HEK293T (cell line): ENCODE data around the gene DBET.
"Not testable (repeated sequence)": the region's sequence is repeated elsewhere in the genome, so short reads cannot be mapped to it uniquely, and the experiment has no call there.

ENCODE experiments used
- CTCF ChIA-PET: fragments of 350-600 bp; formaldehyde crosslinking; extraction: SDS; loops from one replicate; lab custom pipeline; 2021; ENCODE audit warnings: antibody characterized with exemption, inconsistent platforms; lab: Yijun Ruan, JAX
- POLR2A ChIA-PET: fragments of 350-600 bp; formaldehyde crosslinking; extraction: SDS; loops from one replicate; lab custom pipeline; 2020; ENCODE audit warnings: antibody characterized with exemption, inconsistent platforms; lab: Yijun Ruan, JAX
- DNase-seq: peaks from one replicate; pipeline ENCODE4 v3.0.0; 2012; ENCODE audit warnings: mixed read lengths; ENCODE audit errors: extremely low spot score
- ARNT ChIP-seq: fragments of 450-650 bp; IDR thresholded peaks from 2 replicates; pipeline ENCODE4 v1.6.1; 2017; ENCODE audit warnings: mild to moderate bottlenecking
- BHLHE40 ChIP-seq: fragments of 450-650 bp; IDR thresholded peaks from 2 replicates; pipeline ENCODE4 v1.6.1; 2016; ENCODE audit warnings: mild to moderate bottlenecking, moderate library complexity, borderline replicate concordance
- CTBP1 ChIP-seq: fragments of 450-650 bp; IDR thresholded peaks from 2 replicates; pipeline ENCODE4 v1.6.1; 2016; ENCODE audit warnings: borderline replicate concordance
- ELF4 ChIP-seq: fragments of 450-650 bp; IDR thresholded peaks from 2 replicates; pipeline ENCODE4 v1.6.1; 2017; ENCODE audit warnings: antibody characterized with exemption
- FOXA1 ChIP-seq: fragments of 450-650 bp; IDR thresholded peaks from 2 replicates; pipeline ENCODE4 v1.6.1; 2016; ENCODE audit warnings: mild to moderate bottlenecking
- FOXK2 ChIP-seq: fragments of 450-650 bp; IDR thresholded peaks from 2 replicates; pipeline ENCODE4 v1.6.1; 2016; ENCODE audit warnings: mild to moderate bottlenecking
- L3MBTL2 ChIP-seq: fragments of 450-650 bp; conservative IDR thresholded peaks from 2 replicates; pipeline ENCODE4 v1.6.1; 2016; ENCODE audit warnings: mild to moderate bottlenecking
- LEF1 ChIP-seq: fragments of 450-650 bp; IDR thresholded peaks from 2 replicates; pipeline ENCODE4 v1.6.1; 2017; ENCODE audit warnings: mild to moderate bottlenecking, borderline replicate concordance
- NFRKB ChIP-seq: fragments of 450-650 bp; IDR thresholded peaks from 2 replicates; pipeline ENCODE4 v1.6.1; 2016; ENCODE audit warnings: mild to moderate bottlenecking, moderate library complexity
- SP1 ChIP-seq: fragments of 450-650 bp; IDR thresholded peaks from 2 replicates; pipeline ENCODE4 v1.6.1; 2017
- SUZ12 ChIP-seq: fragments of 450-650 bp; IDR thresholded peaks from 2 replicates; pipeline ENCODE4 v1.6.1; 2016; ENCODE audit warnings: mild to moderate bottlenecking
- TARDBP ChIP-seq: fragments of 450-650 bp; IDR thresholded peaks from 2 replicates; pipeline ENCODE4 v1.6.1; 2016
- TF ChIP-seq, protein P1 (sequence below): fragments of 450-650 bp; IDR thresholded peaks from 2 replicates; pipeline ENCODE4 v1.6.1; 2016

Gene DBET

DNA sequence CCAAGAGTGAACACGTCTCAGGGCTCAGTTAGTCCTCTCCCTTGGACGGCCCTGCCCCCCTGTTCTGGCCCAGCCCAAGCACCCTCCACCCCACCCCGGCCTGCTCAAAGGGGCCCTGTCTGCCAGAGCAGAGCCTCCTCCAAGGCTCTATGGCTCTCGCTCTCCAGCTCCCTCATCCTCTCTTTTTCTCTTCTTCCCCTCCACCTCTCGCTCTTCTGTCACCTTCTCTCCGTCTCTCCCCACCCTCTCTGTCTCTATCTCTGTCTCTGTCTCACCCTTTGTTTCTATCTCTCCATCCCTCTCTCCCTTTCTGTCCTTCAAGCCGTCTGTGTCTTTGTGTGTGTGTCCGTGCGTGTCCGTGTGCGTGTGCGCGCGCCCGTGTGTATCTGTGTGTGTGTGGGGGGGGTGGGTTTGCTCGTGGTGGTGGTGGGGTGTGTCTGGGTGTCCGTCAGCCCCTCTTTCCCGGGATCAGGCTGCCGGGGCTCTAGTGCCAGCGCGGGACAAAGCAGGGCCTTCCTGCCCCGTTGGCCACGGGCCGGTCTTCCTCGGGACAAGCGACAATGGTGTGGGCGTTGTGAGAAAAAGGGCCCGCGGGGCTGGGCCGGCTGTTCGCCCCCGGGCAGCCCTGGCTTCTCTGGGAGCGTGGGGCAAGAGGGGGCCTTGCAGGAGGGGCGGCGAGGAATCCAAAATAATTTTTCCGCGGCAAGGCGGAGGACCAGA, 45.9 kb upstream of the DBET start:
- ChIA-PET POLR2A (no interaction called here), CTCF (no interaction called here)
- TF ChIP-seq ARNT (no peak), NFRKB (no peak), LEF1 (no peak), L3MBTL2 (no peak), FOXK2 (no peak), SUZ12 (no peak)
- no peak for DNase-seq

DNA sequence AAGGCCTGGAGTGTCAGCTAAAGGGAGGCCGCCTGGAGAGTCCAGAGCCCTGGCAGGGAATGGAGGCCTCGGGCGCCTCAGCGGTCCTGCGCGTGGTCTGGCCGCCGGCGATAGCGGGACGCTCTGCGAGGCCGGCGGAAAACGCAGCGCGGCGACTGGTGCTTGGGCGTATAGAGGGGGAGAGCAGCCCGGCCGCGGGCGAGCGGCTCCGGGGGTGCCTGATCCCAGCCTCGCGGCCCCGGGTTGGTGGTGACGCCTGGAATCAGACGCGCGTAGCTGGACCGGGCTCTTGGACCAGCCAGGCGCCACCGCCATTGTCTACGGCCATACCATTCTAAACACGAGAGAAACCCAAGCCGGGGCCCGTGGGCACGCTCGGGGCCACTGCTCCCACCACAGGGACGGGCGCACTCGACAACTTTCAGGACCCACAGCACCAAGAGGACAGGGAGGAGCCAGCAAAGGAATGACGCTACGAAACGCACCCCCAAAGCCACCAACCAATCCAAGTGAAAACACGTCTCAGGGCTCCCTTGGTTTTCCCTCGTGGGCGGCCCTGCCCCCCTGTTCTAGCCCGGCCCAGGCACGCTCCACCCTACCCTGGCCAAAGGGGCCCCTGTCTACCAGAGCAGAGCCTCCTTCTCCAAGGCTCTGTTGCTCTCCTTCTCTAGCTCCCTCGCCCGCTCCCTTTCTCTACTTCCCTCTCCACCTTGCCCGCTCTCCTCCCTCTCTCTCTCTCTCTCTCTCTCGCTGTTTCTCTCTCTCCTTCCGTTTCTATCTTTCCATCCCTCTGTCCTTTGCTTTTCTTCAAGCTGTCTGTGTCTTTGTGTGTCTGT, 45.1 kb upstream of the DBET start:
- ChIA-PET POLR2A (no interaction called here), CTCF (no interaction called here)
- TF ChIP-seq L3MBTL2 = no peak
- TF ChIP-seq BHLHE40 = no peak
- TF ChIP-seq SUZ12 = no peak
- no peak for TF ChIP-seq NFRKB
- no peak for TF ChIP-seq TARDBP
- TF ChIP-seq FOXK2 = no peak
- TF ChIP-seq, protein P1, sequence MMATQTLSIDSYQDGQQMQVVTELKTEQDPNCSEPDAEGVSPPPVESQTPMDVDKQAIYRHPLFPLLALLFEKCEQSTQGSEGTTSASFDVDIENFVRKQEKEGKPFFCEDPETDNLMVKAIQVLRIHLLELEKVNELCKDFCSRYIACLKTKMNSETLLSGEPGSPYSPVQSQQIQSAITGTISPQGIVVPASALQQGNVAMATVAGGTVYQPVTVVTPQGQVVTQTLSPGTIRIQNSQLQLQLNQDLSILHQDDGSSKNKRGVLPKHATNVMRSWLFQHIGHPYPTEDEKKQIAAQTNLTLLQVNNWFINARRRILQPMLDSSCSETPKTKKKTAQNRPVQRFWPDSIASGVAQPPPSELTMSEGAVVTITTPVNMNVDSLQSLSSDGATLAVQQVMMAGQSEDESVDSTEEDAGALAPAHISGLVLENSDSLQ = no peak
- no peak for TF ChIP-seq CTBP1
- no peak for TF ChIP-seq FOXA1
- no peak for TF ChIP-seq ELF4
- no peak for DNase-seq

DNA sequence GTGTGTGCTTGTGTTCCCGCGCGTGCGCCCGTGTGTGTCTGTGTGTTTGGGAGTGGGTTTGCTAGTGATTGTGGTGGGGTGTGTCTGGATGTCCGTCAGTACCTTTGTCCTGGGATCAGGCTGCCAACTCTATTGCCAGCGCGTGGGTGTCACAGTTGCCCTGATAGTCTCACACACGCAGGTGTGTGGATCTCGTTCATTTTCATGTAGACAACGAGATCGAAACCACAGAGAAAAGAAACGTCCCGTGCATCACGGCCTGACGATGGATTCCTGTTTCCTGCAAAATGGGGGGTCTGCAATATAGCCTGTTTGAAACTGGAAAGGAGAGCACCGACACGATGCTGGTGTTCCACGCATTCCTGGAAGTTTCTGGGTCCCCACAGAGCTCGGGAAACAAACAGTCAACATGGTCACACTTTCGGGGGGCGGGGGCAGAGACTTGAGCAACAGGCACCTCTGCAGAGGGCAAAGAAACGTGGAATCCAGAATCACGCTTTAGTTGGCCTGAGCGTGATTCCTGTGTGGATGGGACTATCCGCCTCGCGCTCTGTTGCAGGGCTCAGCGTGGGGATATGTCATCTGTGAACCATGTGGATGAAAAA, 44.3 kb upstream of the DBET start:
- POLR2A ChIA-PET, CTCF ChIA-PET, DNase-seq: not testable (repeated sequence)

DNA sequence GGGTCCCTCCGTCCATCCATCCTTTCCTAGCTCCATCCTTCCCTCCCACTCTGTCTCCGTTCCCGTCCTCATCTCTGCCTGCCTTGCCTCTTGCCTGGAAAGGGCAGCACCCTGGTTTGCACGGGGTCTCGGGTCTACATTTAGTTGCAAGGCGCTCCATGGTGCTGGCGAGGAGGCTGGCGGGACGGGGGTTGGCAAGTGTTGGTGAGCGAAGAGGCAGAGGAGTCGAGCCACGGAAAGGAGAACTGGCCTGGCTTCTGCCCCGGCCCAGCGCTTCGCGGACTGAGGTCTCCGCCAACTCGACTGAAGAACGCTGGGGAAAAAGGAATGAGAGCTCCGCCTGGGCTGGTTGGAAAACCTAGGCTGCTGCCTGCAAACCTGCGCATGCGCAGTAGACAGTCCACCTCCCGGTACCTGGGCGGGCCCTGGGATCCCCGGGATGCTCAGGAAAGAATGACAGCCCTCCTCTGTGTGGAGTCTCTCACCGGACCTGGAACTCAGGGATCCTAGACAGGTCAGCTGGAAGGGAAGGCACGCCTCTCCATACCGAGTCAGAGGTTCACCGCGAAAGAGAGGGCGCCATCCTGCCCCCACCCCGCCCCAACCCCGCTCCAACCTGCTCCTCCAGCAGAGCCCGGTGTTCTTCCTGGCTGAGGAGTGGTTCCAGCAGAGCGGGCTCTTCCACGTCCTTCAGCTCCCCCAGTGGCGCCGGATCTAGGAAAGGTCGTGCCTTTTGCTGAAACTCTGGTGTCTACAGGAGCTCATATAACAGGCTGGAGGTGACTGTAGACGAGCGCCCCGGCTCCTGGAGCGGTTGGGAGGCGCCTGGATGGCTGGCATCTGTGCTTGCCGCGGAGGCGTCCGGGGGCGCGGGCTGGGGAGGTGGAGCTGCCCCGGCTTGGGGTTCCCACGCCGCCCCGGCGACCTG, 43.2 kb upstream of the DBET start:
- POLR2A ChIA-PET = no interaction called here
- CTCF ChIA-PET = no interaction called here
- no peak for DNase-seq

DNA sequence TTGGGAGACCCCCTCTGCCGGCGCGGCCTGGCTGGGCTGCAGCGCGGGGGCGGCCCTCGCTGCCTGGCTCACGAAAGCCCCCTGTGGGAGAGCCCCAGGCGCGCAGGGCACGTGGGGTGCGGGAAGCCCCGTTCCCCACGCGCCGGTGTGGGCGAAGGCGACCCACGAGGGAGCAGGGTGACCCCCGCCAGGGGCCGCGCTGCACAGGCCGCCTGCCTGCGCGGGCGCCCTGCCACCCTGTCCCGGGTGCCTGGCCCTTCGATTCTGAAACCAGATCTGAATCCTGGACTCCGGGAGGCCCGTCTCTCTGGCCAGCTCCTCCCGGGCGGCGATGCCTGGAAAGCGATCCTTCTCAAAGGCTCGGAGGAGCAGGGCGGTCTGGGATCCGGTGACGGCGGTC, 42.3 kb upstream of the DBET start:
- POLR2A ChIA-PET, DNase-seq, CTCF ChIA-PET: not testable (repeated sequence)

More for the DNA sequence above, 43.2 kb upstream of the DBET start:
- TF ChIP-seq BHLHE40 (no peak), SP1 (no peak)
- TF ChIP-seq, protein P1 = no peak

DNA sequence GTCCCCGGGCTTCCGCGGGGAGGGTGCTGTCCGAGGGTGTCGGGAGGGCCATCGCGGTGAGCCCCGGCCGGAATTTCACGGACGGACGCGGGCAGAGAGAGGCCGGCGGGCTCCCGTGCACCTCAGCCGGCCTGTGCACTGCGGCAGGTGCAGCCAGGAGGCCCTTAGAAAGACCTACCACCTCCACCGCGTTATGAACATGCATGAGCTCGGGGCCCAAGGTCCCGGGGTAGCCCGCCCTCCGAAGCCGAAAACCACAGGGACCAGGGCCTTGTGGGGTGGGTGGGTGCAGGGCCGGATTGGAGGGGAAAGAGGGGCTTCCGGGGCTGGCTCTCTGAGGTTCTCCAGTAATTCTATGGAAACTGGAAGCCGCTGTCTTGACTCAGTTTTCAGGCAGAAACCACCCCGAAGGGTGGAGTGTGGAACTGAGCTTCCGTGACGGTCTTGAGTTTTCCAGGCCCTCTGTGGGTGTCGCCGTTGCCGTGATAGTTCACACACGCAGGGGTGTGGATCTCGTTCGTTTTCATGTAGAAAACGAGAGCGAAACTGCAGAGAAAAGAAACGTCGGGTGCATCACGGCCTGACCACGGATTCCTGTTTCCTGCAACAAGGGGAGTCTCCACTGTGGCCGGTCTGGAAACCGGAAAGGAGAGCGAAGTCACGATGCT, 41.6 kb upstream of the DBET start:
- POLR2A ChIA-PET, DNase-seq, CTCF ChIA-PET: not testable (repeated sequence)

DNA sequence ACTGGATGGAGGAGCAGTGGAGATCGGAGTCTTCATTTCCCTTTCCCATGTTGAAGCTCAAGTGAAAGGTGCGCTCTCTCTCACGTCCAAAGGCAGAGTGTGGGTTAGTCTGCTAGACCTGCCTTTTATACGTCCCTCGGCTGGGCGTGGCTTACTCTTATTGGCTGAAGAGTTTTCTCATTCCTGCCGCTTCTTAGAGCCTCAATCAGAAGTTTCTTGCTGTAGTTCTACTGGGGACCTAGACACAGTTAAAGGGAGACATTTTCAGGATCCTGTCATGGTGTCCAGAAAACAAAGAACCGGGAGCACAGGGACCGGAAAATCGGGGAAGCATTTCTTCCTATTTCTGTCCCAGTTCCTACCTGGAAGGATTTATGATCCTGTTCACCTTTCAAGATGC, 37.1 kb upstream of the DBET start, which contains the start of gene FRG2:
TSS of gene FRG2 (minus strand) at position 101 of the 400 bp plus-strand sequence. CDS start at position 49, 52 bp downstream.
- POLR2A ChIA-PET = not testable (repeated sequence)

DNA sequence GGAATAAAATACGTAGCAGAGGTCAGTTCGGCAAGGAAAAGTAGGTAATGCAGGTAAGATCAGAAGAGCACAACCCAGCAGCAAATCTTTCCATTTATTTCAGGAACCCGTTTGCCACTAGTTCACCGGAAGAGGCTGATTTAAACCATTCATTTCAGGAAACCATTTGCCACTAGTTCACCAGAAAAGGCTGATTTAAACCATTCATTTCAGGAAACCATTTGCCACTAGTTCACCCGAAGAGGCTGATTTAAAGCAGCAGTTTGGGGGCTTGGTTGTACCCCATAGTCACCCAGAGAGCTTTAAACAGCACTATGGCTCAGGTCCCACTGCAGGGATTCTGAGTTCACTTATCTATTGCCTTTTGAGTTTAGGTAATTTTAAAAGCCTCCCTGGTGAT, 33.0 kb upstream of the DBET start:
- POLR2A ChIA-PET, DNase-seq, CTCF ChIA-PET: not testable (repeated sequence)

More for the DNA sequence above, 37.1 kb upstream of the DBET start, which contains the start of gene FRG2:
- CTCF ChIA-PET, DNase-seq: not testable (repeated sequence)

DNA sequence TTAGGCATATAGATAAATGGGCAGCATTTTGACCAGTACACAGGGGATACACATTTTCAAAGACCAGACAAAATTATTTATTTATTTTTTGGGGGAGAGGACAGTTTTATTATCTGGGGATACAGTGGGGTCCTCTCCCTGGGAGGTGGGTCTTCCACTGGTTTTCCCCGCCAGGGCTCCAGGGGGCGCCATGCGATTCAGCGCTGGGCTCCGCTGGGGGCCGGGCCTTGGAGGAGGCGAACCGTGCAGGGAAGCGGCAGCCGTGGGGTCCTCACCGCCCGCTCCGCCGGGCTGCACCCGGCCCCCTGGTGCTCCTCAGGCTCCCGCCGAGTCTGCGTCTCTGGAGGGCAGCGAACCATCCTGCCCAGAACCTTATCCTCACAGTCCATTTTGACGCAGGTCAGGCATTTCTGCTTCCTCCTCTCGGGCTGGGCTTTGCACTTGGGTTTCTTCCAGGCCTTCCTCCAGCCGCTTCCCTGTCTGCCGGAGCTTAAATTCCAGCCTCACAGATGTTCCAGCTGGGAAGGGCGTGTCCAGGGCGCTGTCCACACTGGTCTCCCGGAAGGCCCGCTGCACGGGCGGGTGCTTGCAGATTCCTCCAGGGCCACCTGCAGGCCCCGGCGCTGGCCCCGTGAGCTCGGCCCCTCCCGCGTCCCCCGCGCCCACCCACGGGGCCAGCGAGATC, 26.5 kb upstream of the DBET start:
- POLR2A ChIA-PET, DNase-seq, CTCF ChIA-PET: not testable (repeated sequence)

DNA sequence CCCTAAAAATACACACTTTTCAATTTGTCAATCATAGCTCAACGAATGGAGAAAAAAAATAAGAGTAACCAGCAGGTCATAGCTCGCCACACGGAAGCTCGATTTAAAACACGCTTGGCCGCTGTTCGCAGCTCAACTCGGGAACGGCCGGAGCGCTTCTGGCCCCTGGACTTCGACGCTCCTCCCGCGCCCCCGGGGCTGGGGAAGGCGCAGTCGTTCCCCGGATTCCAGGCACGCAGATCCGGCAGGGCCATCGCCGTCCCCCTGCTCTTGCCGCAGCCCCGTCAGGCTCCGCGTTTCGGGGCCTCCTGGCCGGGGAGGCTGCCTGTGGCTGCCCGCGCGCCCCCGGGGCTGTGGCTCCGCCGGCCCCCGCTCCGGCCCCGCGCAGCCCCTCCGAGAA, 23.4 kb upstream of the DBET start:
- DNase-seq, POLR2A ChIA-PET, CTCF ChIA-PET: not testable (repeated sequence)

DNA sequence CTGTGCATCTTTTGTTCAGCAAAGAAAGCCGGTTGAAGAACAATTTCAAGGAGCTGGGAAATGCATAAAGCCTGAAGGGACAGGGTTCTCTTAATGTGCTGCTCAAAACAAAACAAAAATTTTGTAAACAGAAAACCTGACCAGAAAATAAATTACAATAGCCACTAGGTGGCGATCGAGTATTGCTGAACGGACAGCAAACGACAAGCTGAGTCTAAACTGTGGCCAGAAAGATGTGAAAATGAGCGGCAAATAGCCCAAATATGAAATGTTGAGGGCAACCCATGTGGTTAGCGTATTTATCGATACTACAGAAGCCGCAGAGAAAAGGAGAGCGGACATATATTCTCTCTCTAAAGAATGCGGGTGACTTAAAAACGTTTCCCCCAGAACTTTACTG, 16.7 kb upstream of the DBET start:
- POLR2A ChIA-PET, DNase-seq, CTCF ChIA-PET: not testable (repeated sequence)
